ENCODE measurements around the gene CHRNB1. TPM values are rescaled to one million over a fixed set of nuclear protein-coding genes. Genes with fewer than 3 reads are reported as not detected.

CHRNB1 gene
- total RNA-seq, 1 donor from 2014 or later = 12.6 TPM

- no peaks in the 10 kb centered on the region for H3K27me3 Mint-ChIP-seq (ENCODE audit: low read depth)
- no peak for TF ChIP-seq CTCF (IDR thresholded peaks at IDR 0.05)
- H3K4me1 Mint-ChIP-seq (ENCODE audit: low read depth) = peaks cover 14% of the 10 kb centered on the region
- H3K27ac Mint-ChIP-seq (ENCODE audit: unreplicated experiment) = no peak overlapping the region
- H3K4me3 Mint-ChIP-seq (ENCODE audit: unreplicated experiment) = no peak overlapping the region
- H3K36me3 Mint-ChIP-seq (ENCODE audit: low read depth) = peaks cover 8% of the 10 kb centered on the region
- H3K9me3 Mint-ChIP-seq (ENCODE audit: low read depth) = no peaks in the 10 kb centered on the region
- no peak for DNase-seq (ENCODE audit: low spot score)
Observed at GRCh38 chr17:7460850-7461660, 16.2 kb downstream of the CHRNB1 start.

- peaks cover 11% of the 10 kb centered on the region for H3K4me1 Mint-ChIP-seq (ENCODE audit: low read depth)
- H3K36me3 Mint-ChIP-seq (ENCODE audit: low read depth) = peaks cover 10% of the 10 kb centered on the region
- no peak overlapping the region for H3K4me3 Mint-ChIP-seq (ENCODE audit: unreplicated experiment)
- TF ChIP-seq CTCF (IDR thresholded peaks at IDR 0.05) = no peak
- no peak for DNase-seq (ENCODE audit: low spot score)
- H3K27ac Mint-ChIP-seq (ENCODE audit: unreplicated experiment) = no peak overlapping the region
- H3K27me3 Mint-ChIP-seq (ENCODE audit: low read depth) = no peaks in the 10 kb centered on the region
- H3K9me3 Mint-ChIP-seq (ENCODE audit: low read depth) = no peaks in the 10 kb centered on the region
Observed at GRCh38 chr17:7462474-7463371, 17.9 kb downstream of the CHRNB1 start.

- no peak for DNase-seq (ENCODE audit: low spot score)
- Mint-ChIP-seq H3K27me3 (ENCODE audit: low read depth) (no peaks in the 10 kb centered on the region), H3K4me3 (ENCODE audit: unreplicated experiment) (no peak overlapping the region)
Observed at GRCh38 chr17:7463372-7463846, 18.5 kb downstream of the CHRNB1 start.

GRCh38 chr17:7464081-7464480 is 19.2 kb downstream of the CHRNB1 start:
- DNase-seq (ENCODE audit: low spot score) = no peak
- Mint-ChIP-seq H3K4me3 (ENCODE audit: unreplicated experiment) (no peak overlapping the region), H3K36me3 (ENCODE audit: low read depth) (peaks cover 10% of the 10 kb centered on the region), H3K9me3 (ENCODE audit: low read depth) (no peaks in the 10 kb centered on the region), H3K4me1 (ENCODE audit: low read depth) (peaks cover 11% of the 10 kb centered on the region), H3K27me3 (ENCODE audit: low read depth) (no peaks in the 10 kb centered on the region), H3K27ac (ENCODE audit: unreplicated experiment) (no peak overlapping the region)
- no peak for TF ChIP-seq CTCF (IDR thresholded peaks at IDR 0.05)

More at GRCh38 chr17:7463372-7463846, 18.5 kb downstream of the CHRNB1 start:
- TF ChIP-seq CTCF (IDR thresholded peaks at IDR 0.05) = no peak
- no peak overlapping the region for H3K27ac Mint-ChIP-seq (ENCODE audit: unreplicated experiment)
- no peaks in the 10 kb centered on the region for H3K9me3 Mint-ChIP-seq (ENCODE audit: low read depth)
- H3K4me1 Mint-ChIP-seq (ENCODE audit: low read depth) = peaks cover 11% of the 10 kb centered on the region
- H3K36me3 Mint-ChIP-seq (ENCODE audit: low read depth) = peaks cover 10% of the 10 kb centered on the region

- H3K9me3 Mint-ChIP-seq (ENCODE audit: low read depth) = no peaks in the 10 kb centered on the region
- no peak for TF ChIP-seq CTCF (IDR thresholded peaks at IDR 0.05)
- DNase-seq (ENCODE audit: low spot score) = no peak
- H3K4me1 Mint-ChIP-seq (ENCODE audit: low read depth) = peaks cover 11% of the 10 kb centered on the region
- no peaks in the 10 kb centered on the region for H3K27me3 Mint-ChIP-seq (ENCODE audit: low read depth)
- H3K36me3 Mint-ChIP-seq (ENCODE audit: low read depth) = peaks cover 10% of the 10 kb centered on the region
- H3K4me3 Mint-ChIP-seq (ENCODE audit: unreplicated experiment) = no peak overlapping the region
- H3K27ac Mint-ChIP-seq (ENCODE audit: unreplicated experiment) = no peak overlapping the region
Observed at GRCh38 chr17:7465597-7466275, 20.9 kb downstream of the CHRNB1 start.
